Measurements from ENCODE around the gene ERC1.

ERC1 gene

DNA sequence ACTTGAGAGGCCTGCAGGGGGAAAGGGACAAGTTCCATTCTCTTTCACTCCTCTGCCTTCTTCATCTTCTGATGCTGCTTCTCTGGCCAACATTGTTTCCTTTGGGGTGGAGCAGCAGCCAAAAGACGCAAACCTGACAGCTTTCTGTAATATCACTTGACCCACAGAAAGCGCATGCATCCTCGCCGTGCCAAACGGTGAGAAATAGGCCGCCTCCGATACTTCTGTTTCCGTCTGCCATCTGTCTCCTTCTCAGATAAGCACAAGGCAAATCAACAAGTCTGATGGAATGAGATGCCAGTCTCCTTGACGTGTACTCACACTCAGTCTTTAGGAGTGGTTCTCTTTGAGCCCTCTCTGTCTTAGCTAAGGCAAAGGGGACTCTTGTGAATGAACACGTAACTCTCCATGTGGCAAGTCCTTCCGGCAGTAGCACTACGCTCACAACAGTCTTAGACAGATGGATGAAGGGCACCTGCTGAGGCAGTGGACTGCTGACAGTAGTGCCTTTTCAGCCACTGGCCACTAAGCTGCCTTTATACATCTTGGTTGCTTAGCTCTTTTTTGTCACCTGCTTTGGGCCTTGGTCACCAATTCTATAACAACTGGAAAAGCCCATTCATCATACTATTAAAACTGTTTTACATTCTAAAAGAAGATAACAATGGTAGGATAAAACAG lies 389.3 kb downstream of the ERC1 start:
- no peak overlapping the region for H3K9ac ChIP-seq (ENCODE audit: low read depth in 1 of 2, low read length in 2 of 2)
- H3K27ac ChIP-seq (ENCODE audit: low read depth in 2 of 2, low read length in 2 of 2): no peak overlapping the region
- peaks cover 0 to 4% of the 10 kb centered on the region in 2 donors for H3K36me3 ChIP-seq (ENCODE audit: control insufficient read depth in 2 of 2, insufficient read depth in 2 of 2, low read length in 2 of 2)
- no peaks in the 10 kb centered on the region for H3K4me1 ChIP-seq (ENCODE audit: control insufficient read depth in 2 of 2, insufficient read depth in 2 of 2, low read length in 2 of 2)
- H3K27me3 ChIP-seq (ENCODE audit: control insufficient read depth in 2 of 2, insufficient read depth in 2 of 2, low read length in 2 of 2): no peaks in the 10 kb centered on the region
- no peaks in the 10 kb centered on the region for H3K9me3 ChIP-seq (ENCODE audit: control insufficient read depth in 2 of 2, low read length in 2 of 2)
- no peak overlapping the region for H3K4me3 ChIP-seq (ENCODE audit: low read length in 2 of 2)

DNA sequence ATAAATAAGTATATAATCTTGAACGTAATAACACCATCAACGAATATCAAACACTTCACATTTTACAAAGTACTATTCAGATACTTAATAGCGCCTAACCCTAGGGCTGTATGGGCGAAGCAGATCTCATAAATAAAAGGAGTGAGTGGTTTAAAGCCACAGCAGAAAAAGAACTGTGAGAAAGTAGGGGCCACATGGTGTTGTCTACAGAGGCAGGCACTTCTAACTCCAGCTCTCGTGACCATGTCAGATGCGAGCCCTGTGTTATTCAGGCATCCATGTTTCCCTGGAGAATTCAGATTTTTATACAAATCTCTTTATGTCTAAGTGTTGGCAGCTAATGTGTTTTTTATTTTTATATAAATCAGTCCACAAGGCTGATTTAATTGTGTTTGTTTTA lies 391.1 kb downstream of the ERC1 start:
- no peaks in the 10 kb centered on the region for H3K4me1 ChIP-seq (ENCODE audit: control insufficient read depth in 2 of 2, insufficient read depth in 2 of 2, low read length in 2 of 2)
- H3K9ac ChIP-seq (ENCODE audit: low read depth in 1 of 2, low read length in 2 of 2): no peak overlapping the region
- no peaks in the 10 kb centered on the region for H3K27me3 ChIP-seq (ENCODE audit: control insufficient read depth in 2 of 2, insufficient read depth in 2 of 2, low read length in 2 of 2)
- H3K27ac ChIP-seq (ENCODE audit: low read depth in 2 of 2, low read length in 2 of 2): no peak overlapping the region
- peaks cover 0 to 1% of the 10 kb centered on the region in 2 donors for H3K36me3 ChIP-seq (ENCODE audit: control insufficient read depth in 2 of 2, insufficient read depth in 2 of 2, low read length in 2 of 2)
- no peak overlapping the region for H3K4me3 ChIP-seq (ENCODE audit: low read length in 2 of 2)
- no peaks in the 10 kb centered on the region for H3K9me3 ChIP-seq (ENCODE audit: control insufficient read depth in 2 of 2, low read length in 2 of 2)

DNA sequence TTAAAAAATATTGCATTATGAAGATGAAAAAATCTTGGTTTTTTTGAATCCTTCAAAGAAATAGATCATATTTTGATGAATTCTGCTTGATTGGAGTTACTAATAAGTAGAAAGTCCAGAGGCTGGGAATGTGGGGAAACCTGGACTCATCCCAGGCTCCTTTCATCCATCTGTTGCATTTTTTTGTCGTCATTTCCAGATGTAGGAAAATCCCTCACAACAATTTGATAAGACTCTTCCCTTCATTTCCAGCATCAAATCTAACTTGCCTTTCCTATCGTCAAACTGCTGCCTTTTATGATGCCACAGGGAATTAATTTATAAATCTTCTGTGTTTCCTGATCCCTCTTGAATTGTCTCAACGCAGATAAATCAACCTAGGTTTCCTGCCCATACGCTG lies 391.8 kb downstream of the ERC1 start:
- no peaks in the 10 kb centered on the region for H3K27me3 ChIP-seq (ENCODE audit: control insufficient read depth in 2 of 2, insufficient read depth in 2 of 2, low read length in 2 of 2)
- H3K9me3 ChIP-seq (ENCODE audit: control insufficient read depth in 2 of 2, low read length in 2 of 2): no peaks in the 10 kb centered on the region
- no peaks in the 10 kb centered on the region for H3K36me3 ChIP-seq (ENCODE audit: control insufficient read depth in 2 of 2, insufficient read depth in 2 of 2, low read length in 2 of 2)
- no peaks in the 10 kb centered on the region for H3K4me1 ChIP-seq (ENCODE audit: control insufficient read depth in 2 of 2, insufficient read depth in 2 of 2, low read length in 2 of 2)
- H3K27ac ChIP-seq (ENCODE audit: low read depth in 2 of 2, low read length in 2 of 2): no peak overlapping the region
- no peak overlapping the region for H3K9ac ChIP-seq (ENCODE audit: low read depth in 1 of 2, low read length in 2 of 2)
- H3K4me3 ChIP-seq (ENCODE audit: low read length in 2 of 2): no peak overlapping the region

DNA sequence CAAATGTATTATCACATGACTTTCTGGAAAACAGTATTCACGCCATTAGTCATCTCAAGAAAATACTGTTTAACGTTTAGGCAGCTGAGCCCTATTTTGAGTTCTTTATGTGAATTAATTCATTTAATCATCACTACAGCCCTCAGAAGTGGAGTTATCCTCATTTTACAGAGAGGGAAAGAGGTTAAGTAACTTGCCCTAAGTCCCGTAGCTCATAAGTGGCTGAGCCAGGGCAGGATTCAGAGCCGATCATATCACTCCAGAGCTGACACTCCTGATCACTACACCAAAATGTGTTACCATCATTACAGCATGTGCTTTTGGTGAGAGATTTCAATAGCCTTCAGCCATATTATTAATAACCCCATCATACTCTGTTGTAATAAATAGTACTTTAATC lies 392.7 kb downstream of the ERC1 start:
- Histone ChIP-seq H3K27ac (ENCODE audit: low read depth in 2 of 2, low read length in 2 of 2) (no peak overlapping the region), H3K27me3 (ENCODE audit: control insufficient read depth in 2 of 2, insufficient read depth in 2 of 2, low read length in 2 of 2) (no peaks in the 10 kb centered on the region), H3K4me3 (ENCODE audit: low read length in 2 of 2) (no peak overlapping the region), H3K9me3 (ENCODE audit: control insufficient read depth in 2 of 2, low read length in 2 of 2) (no peaks in the 10 kb centered on the region), H3K4me1 (ENCODE audit: control insufficient read depth in 2 of 2, insufficient read depth in 2 of 2, low read length in 2 of 2) (no peaks in the 10 kb centered on the region), H3K36me3 (ENCODE audit: control insufficient read depth in 2 of 2, insufficient read depth in 2 of 2, low read length in 2 of 2) (no peaks in the 10 kb centered on the region), H3K9ac (ENCODE audit: low read depth in 1 of 2, low read length in 2 of 2) (no peak overlapping the region)

DNA sequence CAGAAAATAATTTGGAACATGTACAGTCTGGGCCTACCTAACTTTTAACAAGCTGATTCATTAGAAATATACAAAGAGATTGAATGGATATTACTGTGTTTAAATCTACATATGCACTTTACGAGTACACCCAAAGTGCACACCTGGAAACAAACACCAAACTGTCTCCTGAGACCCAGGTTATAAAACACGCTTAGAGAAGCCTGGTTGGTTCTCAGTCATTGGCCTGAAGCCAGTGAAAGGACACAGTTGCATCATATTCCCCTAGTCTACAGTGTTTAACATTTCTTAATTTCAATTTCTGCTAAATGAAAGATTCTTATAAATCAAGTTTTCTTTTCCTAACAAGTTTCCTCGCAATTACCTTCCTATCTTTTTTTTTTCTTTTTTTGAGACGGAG lies 393.9 kb downstream of the ERC1 start:
- Histone ChIP-seq H3K27ac (ENCODE audit: low read depth in 2 of 2, low read length in 2 of 2) (no peak overlapping the region), H3K4me3 (ENCODE audit: low read length in 2 of 2) (no peak overlapping the region), H3K27me3 (ENCODE audit: control insufficient read depth in 2 of 2, insufficient read depth in 2 of 2, low read length in 2 of 2) (no peaks in the 10 kb centered on the region), H3K9ac (ENCODE audit: low read depth in 1 of 2, low read length in 2 of 2) (no peak overlapping the region), H3K4me1 (ENCODE audit: control insufficient read depth in 2 of 2, insufficient read depth in 2 of 2, low read length in 2 of 2) (no peaks in the 10 kb centered on the region), H3K9me3 (ENCODE audit: control insufficient read depth in 2 of 2, low read length in 2 of 2) (no peaks in the 10 kb centered on the region), H3K36me3 (ENCODE audit: control insufficient read depth in 2 of 2, insufficient read depth in 2 of 2, low read length in 2 of 2) (no peaks in the 10 kb centered on the region)

DNA sequence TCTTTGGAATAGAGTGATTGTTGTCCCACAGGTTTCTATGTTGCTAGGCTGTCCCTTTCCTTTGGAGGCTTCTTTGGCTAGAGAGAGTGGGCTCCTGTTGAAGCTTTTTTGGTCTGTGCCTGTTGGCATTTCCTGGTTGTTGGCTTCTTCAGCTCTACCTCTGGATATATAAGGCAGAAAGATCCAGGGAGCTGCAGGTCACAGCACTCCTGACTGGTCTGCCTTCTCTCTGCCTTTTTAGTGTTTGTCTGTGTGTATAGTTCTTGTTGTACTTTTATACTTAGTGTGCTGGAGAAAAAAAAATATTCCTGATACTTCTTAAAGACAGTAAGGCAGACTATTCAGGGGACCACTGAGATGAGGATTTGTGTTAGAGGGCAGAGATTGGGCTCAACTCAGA lies 400.7 kb downstream of the ERC1 start:
- Histone ChIP-seq H3K4me3 (ENCODE audit: low read length in 2 of 2) (no peak overlapping the region), H3K27me3 (ENCODE audit: control insufficient read depth in 2 of 2, insufficient read depth in 2 of 2, low read length in 2 of 2) (no peaks in the 10 kb centered on the region), H3K9ac (ENCODE audit: low read depth in 1 of 2, low read length in 2 of 2) (no peak overlapping the region), H3K4me1 (ENCODE audit: control insufficient read depth in 2 of 2, insufficient read depth in 2 of 2, low read length in 2 of 2) (no peaks in the 10 kb centered on the region), H3K27ac (ENCODE audit: low read depth in 2 of 2, low read length in 2 of 2) (no peak overlapping the region), H3K9me3 (ENCODE audit: control insufficient read depth in 2 of 2, low read length in 2 of 2) (no peaks in the 10 kb centered on the region), H3K36me3 (ENCODE audit: control insufficient read depth in 2 of 2, insufficient read depth in 2 of 2, low read length in 2 of 2) (peaks cover 0 to 5% of the 10 kb centered on the region in 2 donors)

DNA sequence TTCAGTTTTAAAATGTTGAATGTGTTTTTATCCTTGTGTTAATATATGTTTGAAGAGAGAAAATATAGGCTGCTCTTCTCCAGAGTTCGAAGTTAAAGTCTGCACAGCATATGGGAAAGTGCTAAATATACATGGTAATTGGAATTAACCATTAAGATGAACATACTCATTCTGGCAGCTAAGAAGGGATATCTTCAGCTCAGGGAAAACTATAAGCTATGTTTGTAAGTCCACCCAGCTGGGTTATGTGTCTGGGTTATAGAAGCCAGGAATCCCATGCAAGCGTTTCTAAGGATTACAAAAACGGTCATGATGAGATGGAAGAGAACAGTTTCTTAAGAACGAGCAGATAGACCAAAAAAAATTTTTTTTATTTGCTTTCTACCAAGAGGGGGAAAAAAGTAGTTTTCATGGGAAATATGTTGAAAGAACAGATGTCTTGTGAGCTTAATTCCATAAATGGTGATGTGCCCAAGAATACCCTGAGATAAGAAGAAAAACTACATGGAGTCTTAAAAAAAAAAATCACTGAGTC lies 404.5 kb downstream of the ERC1 start:
- H3K4me1 ChIP-seq (ENCODE audit: control insufficient read depth in 2 of 2, insufficient read depth in 2 of 2, low read length in 2 of 2): no peaks in the 10 kb centered on the region
- no peaks in the 10 kb centered on the region for H3K9me3 ChIP-seq (ENCODE audit: control insufficient read depth in 2 of 2, low read length in 2 of 2)
- H3K27me3 ChIP-seq (ENCODE audit: control insufficient read depth in 2 of 2, insufficient read depth in 2 of 2, low read length in 2 of 2): no peaks in the 10 kb centered on the region
- no peak overlapping the region for H3K4me3 ChIP-seq (ENCODE audit: low read length in 2 of 2)
- H3K9ac ChIP-seq (ENCODE audit: low read depth in 1 of 2, low read length in 2 of 2): no peak overlapping the region
- peaks cover 0 to 5% of the 10 kb centered on the region in 2 donors for H3K36me3 ChIP-seq (ENCODE audit: control insufficient read depth in 2 of 2, insufficient read depth in 2 of 2, low read length in 2 of 2)
- H3K27ac ChIP-seq (ENCODE audit: low read depth in 2 of 2, low read length in 2 of 2): no peak overlapping the region

DNA sequence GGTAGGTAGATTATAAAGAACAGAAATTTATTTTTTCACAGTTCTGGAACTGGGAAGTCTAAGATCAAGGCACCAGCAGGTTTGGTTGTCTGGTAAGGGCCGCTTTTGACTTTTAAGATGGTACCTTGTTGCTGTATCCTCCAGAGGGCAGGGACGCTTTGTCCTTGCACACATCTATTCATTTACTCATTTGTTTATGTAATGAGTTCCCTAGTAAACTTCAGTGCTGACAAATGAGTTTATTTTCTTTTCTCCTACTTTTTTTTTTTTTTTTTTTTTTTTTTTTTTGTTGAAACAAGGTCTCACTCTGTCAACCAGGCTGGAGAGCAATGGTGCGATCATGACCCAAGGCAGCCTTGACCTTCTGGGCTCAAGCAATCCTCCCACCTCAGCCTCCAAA lies 407.6 kb downstream of the ERC1 start:
- Histone ChIP-seq H3K27ac (ENCODE audit: low read depth in 2 of 2, low read length in 2 of 2) (no peak overlapping the region), H3K4me3 (ENCODE audit: low read length in 2 of 2) (no peak overlapping the region), H3K27me3 (ENCODE audit: control insufficient read depth in 2 of 2, insufficient read depth in 2 of 2, low read length in 2 of 2) (no peaks in the 10 kb centered on the region), H3K36me3 (ENCODE audit: control insufficient read depth in 2 of 2, insufficient read depth in 2 of 2, low read length in 2 of 2) (no peaks in the 10 kb centered on the region), H3K9ac (ENCODE audit: low read depth in 1 of 2, low read length in 2 of 2) (no peak overlapping the region), H3K9me3 (ENCODE audit: control insufficient read depth in 2 of 2, low read length in 2 of 2) (no peaks in the 10 kb centered on the region), H3K4me1 (ENCODE audit: control insufficient read depth in 2 of 2, insufficient read depth in 2 of 2, low read length in 2 of 2) (no peaks in the 10 kb centered on the region)

DNA sequence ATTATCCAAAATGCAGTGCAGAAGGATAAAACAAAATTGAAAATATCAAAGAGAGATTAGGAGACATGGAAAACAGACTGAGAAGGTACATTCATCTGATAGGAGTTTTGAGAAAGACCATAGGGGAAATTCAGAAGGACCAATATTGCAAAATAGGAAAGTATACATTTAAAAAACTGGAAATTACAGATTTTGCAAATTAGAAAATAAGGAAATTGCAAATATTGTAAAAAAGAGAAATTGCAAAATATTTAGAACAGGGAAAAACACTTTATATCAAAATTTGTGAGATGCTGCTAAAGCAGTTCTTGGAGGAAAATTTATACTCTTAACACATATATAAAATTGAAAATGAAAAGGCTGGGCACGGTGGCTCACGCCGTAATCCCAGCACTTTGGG lies 410.9 kb downstream of the ERC1 start:
- Histone ChIP-seq H3K9ac (ENCODE audit: low read depth in 1 of 2, low read length in 2 of 2) (no peak overlapping the region), H3K27me3 (ENCODE audit: control insufficient read depth in 2 of 2, insufficient read depth in 2 of 2, low read length in 2 of 2) (no peaks in the 10 kb centered on the region), H3K36me3 (ENCODE audit: control insufficient read depth in 2 of 2, insufficient read depth in 2 of 2, low read length in 2 of 2) (no peaks in the 10 kb centered on the region), H3K27ac (ENCODE audit: low read depth in 2 of 2, low read length in 2 of 2) (no peak overlapping the region), H3K4me1 (ENCODE audit: control insufficient read depth in 2 of 2, insufficient read depth in 2 of 2, low read length in 2 of 2) (no peaks in the 10 kb centered on the region), H3K9me3 (ENCODE audit: control insufficient read depth in 2 of 2, low read length in 2 of 2) (no peaks in the 10 kb centered on the region), H3K4me3 (ENCODE audit: low read length in 2 of 2) (no peak overlapping the region)

DNA sequence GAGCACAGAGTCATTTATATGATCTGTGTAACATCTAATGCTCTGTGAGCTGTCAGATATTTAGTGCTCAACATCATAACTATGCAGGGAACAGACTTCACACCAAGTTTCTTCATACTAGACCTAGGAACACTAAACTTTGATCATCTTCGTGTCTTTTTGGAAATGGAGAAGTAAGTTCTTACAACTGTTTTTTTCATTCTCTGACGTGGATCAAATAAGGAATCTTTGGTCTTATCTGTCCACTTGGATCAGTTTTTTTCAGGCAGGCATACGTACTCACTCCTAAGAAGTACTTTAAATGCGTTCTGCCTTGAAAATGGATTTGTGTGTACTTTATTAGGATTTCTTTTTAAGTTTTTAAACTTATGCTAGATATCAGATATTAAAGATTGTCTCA lies 412.4 kb downstream of the ERC1 start:
- Histone ChIP-seq H3K9ac (ENCODE audit: low read depth in 1 of 2, low read length in 2 of 2) (no peak overlapping the region), H3K9me3 (ENCODE audit: control insufficient read depth in 2 of 2, low read length in 2 of 2) (no peaks in the 10 kb centered on the region), H3K4me1 (ENCODE audit: control insufficient read depth in 2 of 2, insufficient read depth in 2 of 2, low read length in 2 of 2) (no peaks in the 10 kb centered on the region), H3K4me3 (ENCODE audit: low read length in 2 of 2) (no peak overlapping the region), H3K27ac (ENCODE audit: low read depth in 2 of 2, low read length in 2 of 2) (no peak overlapping the region), H3K27me3 (ENCODE audit: control insufficient read depth in 2 of 2, insufficient read depth in 2 of 2, low read length in 2 of 2) (no peaks in the 10 kb centered on the region), H3K36me3 (ENCODE audit: control insufficient read depth in 2 of 2, insufficient read depth in 2 of 2, low read length in 2 of 2) (no peaks in the 10 kb centered on the region)
